GM12864 (cell line): Measurements from ENCODE around the gene ENOSF1.

Experiments used
- DNase-seq: peaks from one replicate; pipeline ENCODE4 v3.0.0-alpha.2; 2011; ENCODE audit warnings: low read depth
- H3K4me3 ChIP-seq: 2 replicates; pipeline ENCODE4 v1.5.1; 2011; ENCODE audit warnings: mild to moderate bottlenecking, low read depth, low read length, control low read depth
- TF ChIP-seq, protein P1 (sequence below): IDR thresholded peaks from 2 replicates; pipeline ENCODE4 v1.5.1; 2011; ENCODE audit warnings: low read depth, mild to moderate bottlenecking, moderate library complexity, low read length, control low read depth, inconsistent platforms; ENCODE audit errors: missing control alignments

The ENOSF1 gene

DNA sequence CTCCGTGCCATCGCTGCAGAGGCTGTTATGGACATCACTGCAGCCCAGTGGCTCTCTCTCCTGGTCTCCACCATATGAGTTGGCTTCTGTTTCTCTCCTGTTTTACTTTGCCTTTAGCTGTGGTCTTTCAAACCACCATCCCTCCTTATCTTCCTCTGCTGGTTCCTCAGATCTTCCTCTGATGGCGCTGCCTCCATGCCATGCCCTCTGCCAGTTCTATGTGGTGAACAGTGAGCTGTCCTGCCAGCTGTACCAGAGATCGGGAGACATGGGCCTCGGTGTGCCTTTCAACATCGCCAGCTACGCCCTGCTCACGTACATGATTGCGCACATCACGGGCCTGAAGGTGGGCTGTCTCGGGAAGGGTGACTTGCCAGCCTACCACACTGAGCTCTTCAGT lies 41.9 kb downstream of the ENOSF1 start:
- DNase-seq: no peak
- TF ChIP-seq, protein P1, sequence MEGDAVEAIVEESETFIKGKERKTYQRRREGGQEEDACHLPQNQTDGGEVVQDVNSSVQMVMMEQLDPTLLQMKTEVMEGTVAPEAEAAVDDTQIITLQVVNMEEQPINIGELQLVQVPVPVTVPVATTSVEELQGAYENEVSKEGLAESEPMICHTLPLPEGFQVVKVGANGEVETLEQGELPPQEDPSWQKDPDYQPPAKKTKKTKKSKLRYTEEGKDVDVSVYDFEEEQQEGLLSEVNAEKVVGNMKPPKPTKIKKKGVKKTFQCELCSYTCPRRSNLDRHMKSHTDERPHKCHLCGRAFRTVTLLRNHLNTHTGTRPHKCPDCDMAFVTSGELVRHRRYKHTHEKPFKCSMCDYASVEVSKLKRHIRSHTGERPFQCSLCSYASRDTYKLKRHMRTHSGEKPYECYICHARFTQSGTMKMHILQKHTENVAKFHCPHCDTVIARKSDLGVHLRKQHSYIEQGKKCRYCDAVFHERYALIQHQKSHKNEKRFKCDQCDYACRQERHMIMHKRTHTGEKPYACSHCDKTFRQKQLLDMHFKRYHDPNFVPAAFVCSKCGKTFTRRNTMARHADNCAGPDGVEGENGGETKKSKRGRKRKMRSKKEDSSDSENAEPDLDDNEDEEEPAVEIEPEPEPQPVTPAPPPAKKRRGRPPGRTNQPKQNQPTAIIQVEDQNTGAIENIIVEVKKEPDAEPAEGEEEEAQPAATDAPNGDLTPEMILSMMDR: no peak
- H3K4me3 ChIP-seq: no peak overlapping the region

- H3K4me3 ChIP-seq: no peak overlapping the region
- TF ChIP-seq, protein P1: no peak
- no peak for DNase-seq
These were observed 43.4 kb downstream of the ENOSF1 start for GRCh38 chr18:669077-669476.

DNA sequence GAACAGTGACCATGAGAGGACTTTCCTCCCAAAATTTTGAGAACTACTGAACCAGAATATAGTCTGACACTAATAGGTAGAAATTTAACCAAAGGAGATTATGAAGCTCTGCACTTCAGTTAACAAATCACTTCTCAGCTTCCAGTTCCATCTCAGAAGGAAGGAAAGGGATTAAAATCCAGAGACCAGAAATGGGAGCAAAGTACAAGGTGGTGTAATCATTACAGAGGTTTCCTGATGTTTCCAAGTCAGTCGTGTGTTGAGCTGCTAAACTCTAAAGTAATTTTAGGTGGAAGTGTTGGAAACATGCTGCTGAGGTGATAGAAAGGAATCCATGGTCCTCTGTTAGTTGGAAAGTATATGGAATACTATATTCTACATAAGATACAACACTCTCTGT lies 44.2 kb downstream of the ENOSF1 start:
- H3K4me3 ChIP-seq: no peak overlapping the region
- TF ChIP-seq, protein P1: no peak
- DNase-seq: no peak

- TF ChIP-seq, protein P1: no peak
- no peak for DNase-seq
These were observed 45.8 kb downstream of the ENOSF1 start for GRCh38 chr18:666628-667027.

GRCh38 chr18:666177-666576 lies 46.3 kb downstream of the ENOSF1 start:
- TF ChIP-seq, protein P1: peak; percentile 37
- no peak for DNase-seq

More at GRCh38 chr18:666628-667027, 45.8 kb downstream of the ENOSF1 start:
- H3K4me3 ChIP-seq: no peak overlapping the region

DNA sequence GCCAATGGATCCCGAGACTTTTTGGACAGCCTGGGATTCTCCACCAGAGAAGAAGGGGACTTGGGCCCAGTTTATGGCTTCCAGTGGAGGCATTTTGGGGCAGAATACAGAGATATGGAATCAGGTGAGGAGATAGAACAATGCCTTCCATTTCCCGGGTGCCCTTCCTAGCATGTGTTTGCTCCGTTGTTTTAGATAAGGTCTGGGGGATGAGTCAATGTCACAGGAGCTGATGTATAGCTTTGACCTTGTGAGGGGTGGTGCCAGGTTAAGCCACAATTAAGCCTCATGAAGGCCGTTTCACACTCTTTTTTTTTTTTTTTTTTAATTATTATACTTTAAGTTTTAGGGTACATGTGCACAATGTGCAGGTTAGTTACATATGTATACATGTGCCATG lies 50.2 kb downstream of the ENOSF1 start:
- H3K4me3 ChIP-seq: no peak overlapping the region

More at GRCh38 chr18:666177-666576, 46.3 kb downstream of the ENOSF1 start:
- no peak overlapping the region for H3K4me3 ChIP-seq

DNA sequence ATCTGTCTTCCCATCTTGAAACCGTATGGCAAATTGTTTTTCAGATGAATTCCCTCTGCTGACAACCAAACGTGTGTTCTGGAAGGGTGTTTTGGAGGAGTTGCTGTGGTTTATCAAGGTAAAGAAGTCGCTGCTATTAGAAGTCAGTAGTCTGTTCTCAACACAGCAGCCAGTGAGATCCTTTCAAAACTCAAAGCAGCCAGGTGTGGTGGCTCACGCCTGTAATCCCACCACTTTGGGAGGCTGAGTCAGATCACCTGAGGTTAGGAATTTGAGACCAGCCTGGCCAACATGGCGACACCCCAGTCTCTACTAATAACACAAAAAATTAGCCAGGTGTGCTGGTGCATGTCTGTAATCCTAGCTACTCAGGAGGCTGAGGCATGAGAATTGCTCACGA lies 52.8 kb downstream of the ENOSF1 start:
- H3K4me3 ChIP-seq: peak overlapping the region; percentile 74; the same call in 1 of the 2 replicates
- DNase-seq: no peak
- TF ChIP-seq, protein P1: no peak

More for the DNA sequence above, 50.2 kb downstream of the ENOSF1 start:
- DNase-seq: no peak
- TF ChIP-seq, protein P1: no peak
